ENCODE data around the gene DDO.

Gene DDO

DNA sequence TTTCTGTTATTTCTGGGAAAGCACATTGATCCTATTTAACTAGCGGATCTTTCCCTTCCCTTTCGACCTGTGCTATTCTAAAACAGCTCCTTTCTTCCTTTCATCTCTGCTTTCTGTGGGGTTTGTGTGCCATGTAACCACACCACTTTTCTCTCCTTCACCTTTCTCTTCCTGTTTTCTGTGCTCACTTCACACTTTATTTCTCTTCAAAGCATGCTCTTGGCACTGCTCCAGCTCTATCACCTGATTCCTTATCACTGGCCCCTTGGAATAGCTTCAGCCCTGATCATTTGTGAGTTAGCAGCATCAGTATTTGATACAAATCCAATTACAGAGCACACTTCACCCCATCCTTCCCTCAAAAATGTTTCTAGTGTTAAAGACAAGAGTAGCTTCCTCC lies 49.1 kb downstream of the DDO start:
- TF ChIP-seq FOXM1 (IDR thresholded peaks at IDR 0.05; ENCODE audit: borderline replicate concordance, low read depth) (no peak), CEBPB (IDR thresholded peaks at IDR 0.05) (no peak), TAF1 (IDR thresholded peaks at IDR 0.05; ENCODE audit: low read depth) (no peak), CREB1 (IDR thresholded peaks at IDR 0.05; ENCODE audit: low read depth) (no peak), TEAD4 (IDR thresholded peaks at IDR 0.05) (no peak)
- TF ChIP-seq, protein P1, sequence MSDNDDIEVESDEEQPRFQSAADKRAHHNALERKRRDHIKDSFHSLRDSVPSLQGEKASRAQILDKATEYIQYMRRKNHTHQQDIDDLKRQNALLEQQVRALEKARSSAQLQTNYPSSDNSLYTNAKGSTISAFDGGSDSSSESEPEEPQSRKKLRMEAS (IDR thresholded peaks at IDR 0.05), result no peak

DNA sequence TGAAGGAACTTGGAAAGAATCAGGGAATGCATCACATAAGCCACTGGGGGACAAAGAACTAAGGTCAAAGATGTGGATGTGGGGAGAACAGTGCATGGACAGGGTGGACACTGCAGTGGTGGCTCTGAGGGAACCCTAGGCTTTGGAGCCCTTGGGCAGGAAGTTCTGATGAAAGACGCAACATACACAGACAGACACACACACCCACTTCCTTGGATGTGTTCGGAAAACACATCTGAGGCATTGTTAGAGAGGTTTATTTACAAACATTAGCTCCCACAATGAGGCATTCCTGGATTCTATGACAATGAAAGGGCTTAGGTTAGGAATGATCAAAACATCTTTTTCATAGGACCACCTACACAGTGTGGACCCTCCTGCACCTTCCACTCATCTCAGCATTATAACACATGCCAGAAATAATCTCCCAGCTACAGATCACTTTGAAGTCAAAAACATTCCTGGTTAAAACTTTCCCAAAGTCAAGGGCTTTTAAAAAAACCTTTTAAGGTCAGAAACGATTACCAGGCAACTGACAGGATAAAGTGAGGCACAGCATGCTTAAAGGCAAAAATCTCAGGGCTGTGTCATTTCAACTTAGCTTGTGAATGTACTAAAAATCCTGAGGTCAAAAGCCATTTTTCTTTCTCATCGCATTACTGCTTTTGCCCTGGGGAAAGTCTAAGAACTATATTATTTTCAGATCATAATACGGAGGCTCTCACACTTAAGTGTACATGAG lies 50.8 kb downstream of the DDO start:
- no peak for TF ChIP-seq RAD21 (IDR thresholded peaks at IDR 0.05; ENCODE audit: low read depth)
- TF ChIP-seq TEAD4 (IDR thresholded peaks at IDR 0.05), result no peak
- no peak for TF ChIP-seq FOXM1 (IDR thresholded peaks at IDR 0.05; ENCODE audit: borderline replicate concordance, low read depth)
- no peak for TF ChIP-seq NFIC (IDR thresholded peaks at IDR 0.05)

DNA sequence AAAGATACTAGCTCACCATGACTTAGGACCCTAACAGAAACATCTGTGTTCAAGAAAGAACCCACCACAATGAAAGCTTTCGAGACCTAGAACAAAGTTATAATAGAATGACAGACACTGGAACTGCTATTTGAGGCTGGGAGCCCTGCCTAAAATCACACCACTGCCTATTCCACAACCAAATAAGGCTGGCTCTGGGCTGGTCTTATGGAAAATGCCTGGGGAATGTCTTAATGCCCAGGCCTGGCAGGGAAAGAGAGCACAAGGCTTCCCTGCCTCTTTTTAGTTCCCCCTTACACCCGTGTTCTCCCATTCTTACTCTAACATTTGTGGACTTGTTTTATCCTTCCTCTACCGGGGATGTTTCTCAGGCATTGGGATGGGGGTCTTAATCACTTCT lies 51.6 kb downstream of the DDO start:
- TF ChIP-seq TCF12 (IDR thresholded peaks at IDR 0.05; ENCODE audit: low read depth), result no peak
- TF ChIP-seq, protein P2, sequence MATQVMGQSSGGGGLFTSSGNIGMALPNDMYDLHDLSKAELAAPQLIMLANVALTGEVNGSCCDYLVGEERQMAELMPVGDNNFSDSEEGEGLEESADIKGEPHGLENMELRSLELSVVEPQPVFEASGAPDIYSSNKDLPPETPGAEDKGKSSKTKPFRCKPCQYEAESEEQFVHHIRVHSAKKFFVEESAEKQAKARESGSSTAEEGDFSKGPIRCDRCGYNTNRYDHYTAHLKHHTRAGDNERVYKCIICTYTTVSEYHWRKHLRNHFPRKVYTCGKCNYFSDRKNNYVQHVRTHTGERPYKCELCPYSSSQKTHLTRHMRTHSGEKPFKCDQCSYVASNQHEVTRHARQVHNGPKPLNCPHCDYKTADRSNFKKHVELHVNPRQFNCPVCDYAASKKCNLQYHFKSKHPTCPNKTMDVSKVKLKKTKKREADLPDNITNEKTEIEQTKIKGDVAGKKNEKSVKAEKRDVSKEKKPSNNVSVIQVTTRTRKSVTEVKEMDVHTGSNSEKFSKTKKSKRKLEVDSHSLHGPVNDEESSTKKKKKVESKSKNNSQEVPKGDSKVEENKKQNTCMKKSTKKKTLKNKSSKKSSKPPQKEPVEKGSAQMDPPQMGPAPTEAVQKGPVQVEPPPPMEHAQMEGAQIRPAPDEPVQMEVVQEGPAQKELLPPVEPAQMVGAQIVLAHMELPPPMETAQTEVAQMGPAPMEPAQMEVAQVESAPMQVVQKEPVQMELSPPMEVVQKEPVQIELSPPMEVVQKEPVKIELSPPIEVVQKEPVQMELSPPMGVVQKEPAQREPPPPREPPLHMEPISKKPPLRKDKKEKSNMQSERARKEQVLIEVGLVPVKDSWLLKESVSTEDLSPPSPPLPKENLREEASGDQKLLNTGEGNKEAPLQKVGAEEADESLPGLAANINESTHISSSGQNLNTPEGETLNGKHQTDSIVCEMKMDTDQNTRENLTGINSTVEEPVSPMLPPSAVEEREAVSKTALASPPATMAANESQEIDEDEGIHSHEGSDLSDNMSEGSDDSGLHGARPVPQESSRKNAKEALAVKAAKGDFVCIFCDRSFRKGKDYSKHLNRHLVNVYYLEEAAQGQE (IDR thresholded peaks at IDR 0.05; ENCODE audit: low read depth), result no peak
- TF ChIP-seq YY1 (IDR thresholded peaks at IDR 0.05; ENCODE audit: low read depth), result no peak
- TF ChIP-seq CREB1 (IDR thresholded peaks at IDR 0.05; ENCODE audit: low read depth), result no peak
- TF ChIP-seq TAF1 (IDR thresholded peaks at IDR 0.05; ENCODE audit: low read depth), result no peak
- TF ChIP-seq, protein P1 (IDR thresholded peaks at IDR 0.05), result no peak
- TF ChIP-seq ZBTB7A (IDR thresholded peaks at IDR 0.05; ENCODE audit: low read depth), result no peak
- TF ChIP-seq EGR1 (IDR thresholded peaks at IDR 0.05), result no peak
- no peak for TF ChIP-seq EP300 (IDR thresholded peaks at IDR 0.05; ENCODE audit: borderline replicate concordance)
- TF ChIP-seq RAD21 (IDR thresholded peaks at IDR 0.05; ENCODE audit: low read depth), result no peak
- no peak for TF ChIP-seq FOXM1 (IDR thresholded peaks at IDR 0.05; ENCODE audit: borderline replicate concordance, low read depth)
- no peak for TF ChIP-seq NFIC (IDR thresholded peaks at IDR 0.05)
- TF ChIP-seq CEBPB (IDR thresholded peaks at IDR 0.05), result no peak
- TF ChIP-seq, protein P3, sequence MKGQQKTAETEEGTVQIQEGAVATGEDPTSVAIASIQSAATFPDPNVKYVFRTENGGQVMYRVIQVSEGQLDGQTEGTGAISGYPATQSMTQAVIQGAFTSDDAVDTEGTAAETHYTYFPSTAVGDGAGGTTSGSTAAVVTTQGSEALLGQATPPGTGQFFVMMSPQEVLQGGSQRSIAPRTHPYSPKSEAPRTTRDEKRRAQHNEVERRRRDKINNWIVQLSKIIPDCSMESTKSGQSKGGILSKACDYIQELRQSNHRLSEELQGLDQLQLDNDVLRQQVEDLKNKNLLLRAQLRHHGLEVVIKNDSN (IDR thresholded peaks at IDR 0.05), result no peak

DNA sequence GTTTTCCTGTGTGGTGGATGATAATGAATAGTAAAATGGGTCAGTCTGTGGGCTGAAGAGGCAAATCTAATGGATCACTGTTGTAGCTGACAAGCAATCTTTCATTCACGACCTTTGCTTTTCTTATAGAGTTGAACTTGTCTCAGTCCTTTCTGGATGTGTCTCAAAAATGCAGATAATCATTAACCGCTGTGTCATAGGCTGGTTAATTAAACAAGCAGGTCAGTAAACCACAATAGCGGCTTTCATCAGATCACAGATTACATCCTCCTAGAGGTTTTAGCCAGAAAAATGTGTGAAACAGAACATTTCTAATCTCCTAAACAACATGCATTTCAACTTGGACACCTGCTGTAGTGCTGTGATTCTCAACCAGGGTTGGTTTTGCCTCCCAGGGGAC lies 54.7 kb downstream of the DDO start:
- TF ChIP-seq, protein P2 (IDR thresholded peaks at IDR 0.05; ENCODE audit: low read depth), result no peak
- no peak for TF ChIP-seq TEAD4 (IDR thresholded peaks at IDR 0.05)
- no peak for TF ChIP-seq CEBPB (IDR thresholded peaks at IDR 0.05)
- no peak for TF ChIP-seq EP300 (IDR thresholded peaks at IDR 0.05; ENCODE audit: borderline replicate concordance)
- TF ChIP-seq, protein P1 (IDR thresholded peaks at IDR 0.05), result no peak
- no peak for TF ChIP-seq YY1 (IDR thresholded peaks at IDR 0.05; ENCODE audit: low read depth)
- no peak for TF ChIP-seq RAD21 (IDR thresholded peaks at IDR 0.05; ENCODE audit: low read depth)

DNA sequence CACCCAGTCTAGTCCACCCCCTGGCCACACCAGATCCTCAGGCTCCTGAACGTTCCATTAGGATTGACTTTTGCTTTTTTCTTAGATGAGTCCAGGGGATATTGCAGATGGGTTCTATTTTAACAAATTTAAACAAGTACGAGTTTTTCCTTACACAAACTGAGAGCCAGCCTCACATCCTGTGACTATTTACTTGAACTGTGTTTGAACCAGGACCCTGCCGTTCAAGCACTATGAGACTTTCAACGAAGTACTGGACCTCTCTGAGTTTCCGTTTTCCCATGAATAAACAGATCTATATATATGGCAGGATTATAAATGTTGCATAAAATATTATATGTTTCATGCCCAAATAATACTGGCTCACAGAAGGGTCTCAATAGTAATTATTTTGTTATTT lies 55.8 kb downstream of the DDO start:
- no peak for TF ChIP-seq CEBPB (IDR thresholded peaks at IDR 0.05)
- TF ChIP-seq, protein P2 (IDR thresholded peaks at IDR 0.05; ENCODE audit: low read depth), result no peak
